HCT116 (cell line): Measurements from ENCODE around the gene DNASE1L3. TPM values are rescaled to one million over a fixed set of nuclear protein-coding genes. Genes with fewer than 3 reads are reported as not detected.
A peak's percentile ranks its signal among the peaks of the same experiment; 100 is the strongest.

ENCODE experiments used
- ATAC-seq: fragments of 200-7000 bp; cut with Tn5 transposase; 2 replicates; pipeline ENCODE4 v1.9.1; 2020; ENCODE audit warnings: mild to moderate bottlenecking, moderate library complexity
- BruUV-seq: library from RNA; stranded (reverse); fragments of 400-500 nt; replicated peaks from 2 replicates; lab custom pipeline; 2021; lab: Mats Ljungman, UMichigan
- CTCF ChIA-PET: fragments of 300-600 bp; sonication (Branson Sonifier 250); formaldehyde crosslinking; loops from one replicate; lab custom pipeline; 2021; ENCODE audit warnings: antibody characterized with exemption; lab: Charles Lee
- POLR2A ChIA-PET: fragments of 300-600, 350-600 bp; sonication (Branson Sonifier 250); formaldehyde crosslinking; loops from one replicate; lab custom pipeline; 2021; ENCODE audit warnings: antibody characterized with exemption; lab: Charles Lee
- RAD21 ChIA-PET, 2 experiments: fragments of 300-600 bp; sonication (Branson Sonifier 250); formaldehyde crosslinking; loops; one replicate each; lab custom pipeline; 2023; ENCODE audit warnings: low total read pairs in 2 of 2; ENCODE audit not compliant: uncharacterized antibody in 2 of 2, unreplicated experiment in 2 of 2, low non-redundant PET in 1 of 2; lab: Charles Lee
- DNase-seq: peaks from one replicate; pipeline ENCODE4 v3.0.0-alpha.2; 2010; ENCODE audit warnings: low read depth, low spot score
- H2AFZ ChIP-seq: fragments of 200-600 bp; shearing (Covaris generic), sonication (generic); 2 replicates; pipeline ENCODE4 v1.6.1; 2017; ENCODE audit warnings: low read depth, mixed run types, mixed read lengths, antibody characterized with exemption, low read length; ENCODE audit not compliant: poor library complexity, severe bottlenecking
- H3K27ac ChIP-seq: 2 replicates; pipeline ENCODE4 v1.5.1; 2012; ENCODE audit warnings: low read depth, low read length
- H3K27me3 ChIP-seq: fragments of 200-600 bp; sonication (generic); 2 replicates; pipeline ENCODE4 v1.6.1; 2016; ENCODE audit warnings: mixed run types, low read length, mixed read lengths; ENCODE audit not compliant: insufficient read depth
- H3K36me3 ChIP-seq, 2 experiments: fragments of 200-500 bp in 1 of 2; fragments of 200-600 bp in 1 of 2; sonication (Bioruptor generic) in 1 of 2; sonication (generic) in 1 of 2; 2 replicates each; pipeline versions ENCODE4 v1.5.1 to v1.6.1; 2014 to 2016; ENCODE audit warnings: low read length in 2 of 2, inconsistent platforms in 1 of 2, mixed read lengths in 1 of 2, mixed run types in 1 of 2; ENCODE audit not compliant: insufficient read depth in 2 of 2, control insufficient read depth in 1 of 2
- H3K4me1 ChIP-seq, 2 experiments: fragments of 200-600 bp in 1 of 2; sonication (generic) in 1 of 2; 2 replicates each; pipeline versions ENCODE4 v1.5.1 to v1.6.1; 2012 to 2017; ENCODE audit warnings: low read length in 2 of 2, inconsistent platforms in 1 of 2, mild to moderate bottlenecking in 1 of 2, mixed read lengths in 1 of 2, mixed run types in 1 of 2, moderate library complexity in 1 of 2; ENCODE audit not compliant: insufficient read depth in 2 of 2, control insufficient read depth in 1 of 2
- H3K4me2 ChIP-seq: fragments of 200-600 bp; sonication (generic); 2 replicates; pipeline ENCODE4 v1.6.1; 2017; ENCODE audit warnings: mixed run types, low read length, mixed read lengths
- H3K4me3 ChIP-seq, 2 experiments: fragments of 200-600 bp in 1 of 2; sonication (generic) in 1 of 2; replicated peaks in 1 of 2; 2 replicates each; pipeline ENCODE4 v1.5.1; 2011 to 2016; ENCODE audit warnings: low read length in 2 of 2, control low read depth in 1 of 2, low read depth in 1 of 2, mild to moderate bottlenecking in 1 of 2, mixed read lengths in 1 of 2, mixed run types in 1 of 2
- H3K79me2 ChIP-seq: fragments of 200-600 bp; sonication (generic); 2 replicates; pipeline ENCODE4 v1.6.1; 2017; ENCODE audit warnings: mild to moderate bottlenecking, mixed run types, low read length, moderate library complexity, mixed read lengths; ENCODE audit not compliant: insufficient read depth
- H3K9ac ChIP-seq: fragments of 200-600 bp; sonication (generic); 2 replicates; pipeline ENCODE4 v1.6.1; 2016; ENCODE audit warnings: low read length, mixed read lengths
- H3K9me2 ChIP-seq: fragments of 200-600 bp; sonication (generic), shearing (Covaris generic); 2 replicates; pipeline ENCODE4 v1.6.1; 2017; ENCODE audit warnings: mixed run types, mild to moderate bottlenecking, moderate library complexity; ENCODE audit not compliant: insufficient read depth
- H3K9me3 ChIP-seq, 2 experiments: fragments of 200-500 bp in 1 of 2; fragments of 200-600 bp in 1 of 2; sonication (Bioruptor generic) in 1 of 2; sonication (generic) in 1 of 2; 2 replicates each; pipeline ENCODE4 v1.6.1; 2014 to 2017; ENCODE audit warnings: low read length in 2 of 2, mixed read lengths in 2 of 2, inconsistent platforms in 1 of 2, low read depth in 1 of 2, mild to moderate bottlenecking in 1 of 2, mixed run types in 1 of 2, moderate library complexity in 1 of 2; ENCODE audit not compliant: control insufficient read depth in 1 of 2, insufficient read depth in 1 of 2
- H4K20me1 ChIP-seq: fragments of 200-600 bp; sonication (generic), shearing (Covaris generic); 2 replicates; pipeline ENCODE4 v1.6.1; 2017; ENCODE audit warnings: mixed run types, mild to moderate bottlenecking, moderate library complexity; ENCODE audit not compliant: insufficient read depth
- ATF3 ChIP-seq: IDR thresholded peaks from 2 replicates; pipeline ENCODE4 v1.6.1; 2012
- CBX3 ChIP-seq: IDR thresholded peaks from 2 replicates; pipeline ENCODE4 v1.6.1; 2012; ENCODE audit warnings: low read depth
- CEBPB ChIP-seq: IDR thresholded peaks from 2 replicates; pipeline ENCODE4 v1.6.1; 2012; ENCODE audit warnings: low read depth
- EGR1 ChIP-seq: IDR thresholded peaks from 2 replicates; pipeline ENCODE4 v1.6.1; 2012; ENCODE audit warnings: low read depth
- EZH2 ChIP-seq: fragments of 200-600 bp; sonication (generic); IDR thresholded peaks from 2 replicates; pipeline ENCODE4 v1.6.1; 2017; ENCODE audit warnings: antibody characterized with exemption, mixed run types
- FOSL1 ChIP-seq: IDR thresholded peaks from 2 replicates; pipeline ENCODE4 v1.6.1; 2012; ENCODE audit warnings: low read depth
- MAX ChIP-seq: IDR thresholded peaks from 2 replicates; pipeline ENCODE4 v1.6.1; 2012
- POLR2A ChIP-seq: IDR thresholded peaks from 2 replicates; pipeline ENCODE4 v1.7.0; 2011; ENCODE audit warnings: borderline replicate concordance; ENCODE audit not compliant: insufficient read depth, insufficient read length; ENCODE audit errors: extremely low read depth
- SIN3A ChIP-seq: IDR thresholded peaks from 2 replicates; pipeline ENCODE4 v1.6.1; 2012; ENCODE audit warnings: low read depth
- SP1 ChIP-seq: IDR thresholded peaks from 2 replicates; pipeline ENCODE4 v1.6.1; 2012; ENCODE audit warnings: low read depth
- TCF7L2 ChIP-seq: IDR thresholded peaks from 2 replicates; pipeline ENCODE4 v1.7.0; 2011; ENCODE audit warnings: borderline replicate concordance, inconsistent platforms; ENCODE audit not compliant: insufficient read depth, insufficient read length; ENCODE audit errors: extremely low read depth
- ZBTB33 ChIP-seq: IDR thresholded peaks from 2 replicates; pipeline ENCODE4 v1.6.1; 2011; ENCODE audit warnings: mild to moderate bottlenecking, low read length, moderate library complexity; ENCODE audit not compliant: insufficient replicate concordance; ENCODE audit errors: extremely low read depth
- ZFX ChIP-seq: fragments of 450-650 bp; IDR thresholded peaks from 2 replicates; pipeline ENCODE4 v1.6.1; 2017
- ZNF274 ChIP-seq: fragments of 200-500 bp; sonication (Bioruptor generic); IDR thresholded peaks from 2 replicates; pipeline ENCODE4 v1.6.1; 2014; ENCODE audit warnings: mild to moderate bottlenecking, low read depth, low read length, inconsistent platforms
- intact Hi-C: fragments of 100-400 bp; cut with micrococcal nuclease; formaldehyde crosslinking; loops from 2 replicates; pipeline ENCODE4 v1.10.0; 2022
- total RNA-seq: library from RNA; stranded (reverse); gene quantifications from one replicate; pipeline ENCODE4 v1.2.1, GENCODE V29; 2021; ENCODE audit not compliant: unreplicated experiment

DNASE1L3 gene
- total RNA-seq, 1 experiment from 2014 or later, result not detected

GRCh38 chr3:58241306-58242044 is 30.7 kb upstream of the DNASE1L3 start:
- H3K9me2 ChIP-seq, result no peaks in the 10 kb centered on the region
- CTCF ChIA-PET, result no interaction called here
- DNase-seq (no peak), ATAC-seq (no peak)
- no peaks in the 10 kb centered on the region for H3K36me3 ChIP-seq
- H3K9ac ChIP-seq, result no peak overlapping the region
- H4K20me1 ChIP-seq, result no peaks in the 10 kb centered on the region
- no peaks in the 10 kb centered on the region for H3K9me3 ChIP-seq
- POLR2A ChIA-PET, result no interaction called here
- no peak overlapping the region for H3K27ac ChIP-seq
- no peak overlapping the region for H3K4me3 ChIP-seq
- intact Hi-C loops, result no loop called here
- no TSS peak for BruUV-seq
- H3K4me2 ChIP-seq, result no peak overlapping the region
- peaks cover 12% of the 10 kb centered on the region; the same call in 1 of the 2 replicates for H3K79me2 ChIP-seq
- peaks cover 5 to 20% of the 10 kb centered on the region in 2 experiments; a peak in 3 of 4 replicates for H3K4me1 ChIP-seq
- RAD21 ChIA-PET, result no interaction called here
- H2AFZ ChIP-seq, result no peak overlapping the region
- no peaks in the 10 kb centered on the region for H3K27me3 ChIP-seq
- TF ChIP-seq EGR1, result no peak
- no peak for TF ChIP-seq TCF7L2
- TF ChIP-seq ZBTB33, result no peak
- TF ChIP-seq, all 23 proteins: peak for 0

GRCh38 chr3:58238830-58239229 is 28.1 kb upstream of the DNASE1L3 start:
- DNase-seq, result no peak
- peak overlapping the region; percentile 68 to 91 for H3K4me3 ChIP-seq
- H3K27ac ChIP-seq, result no peak overlapping the region
- H3K9me3 ChIP-seq, result no peaks in the 10 kb centered on the region
- peaks cover 12% of the 10 kb centered on the region; the same call in 1 of the 2 replicates for H3K79me2 ChIP-seq
- H3K9ac ChIP-seq, result peak overlapping the region; percentile 71; the same call in 1 of the 2 replicates
- ChIA-PET POLR2A (interaction anchor here (0.9 kb wide), 1 partner anchor 67 kb away, joined by 3 read pairs; the partner anchor contains the start of genes HTD2 and RPP14), CTCF (interaction anchor here (1.0 to 1.1 kb wide), 2 partner anchors 21 to 61 kb away, joined by 3 to 5 read pairs; no protein-coding TSS in a partner anchor), RAD21 (interaction anchor here in 1 of 2 experiments (0.5 to 0.6 kb wide), 2 partner anchors 46 to 51 kb away, joined by 3 read pairs; no protein-coding TSS in a partner anchor)
- no peaks in the 10 kb centered on the region for H4K20me1 ChIP-seq
- no peak for ATAC-seq
- H3K27me3 ChIP-seq, result no peaks in the 10 kb centered on the region
- H3K4me1 ChIP-seq, result peaks cover 8 to 26% of the 10 kb centered on the region in 2 experiments
- H3K9me2 ChIP-seq, result no peaks in the 10 kb centered on the region
- BruUV-seq, result no TSS peak
- peak overlapping the region; percentile 98 for H3K4me2 ChIP-seq
- no peaks in the 10 kb centered on the region for H3K36me3 ChIP-seq
- H2AFZ ChIP-seq, result no peak overlapping the region
- intact Hi-C loops, result no loop called here
- no peak for TF ChIP-seq CBX3
- TF ChIP-seq ZFX, result no peak
- TF ChIP-seq EZH2, result no peak
- no peak for TF ChIP-seq MAX
- no peak for TF ChIP-seq ZNF274
- no peak for TF ChIP-seq CEBPB
- TF ChIP-seq POLR2A, result no peak
- no peak for TF ChIP-seq SIN3A
- no peak for TF ChIP-seq ZBTB33
- TF ChIP-seq ATF3, result no peak
- no peak for TF ChIP-seq FOSL1
- TF ChIP-seq SP1, result no peak
